Measurements from ENCODE around the gene ERCC4. TPM values are rescaled to one million over a fixed set of nuclear protein-coding genes. Genes with fewer than 3 reads are reported as not detected.
A peak's percentile ranks its signal among the peaks of the same experiment; 100 is the strongest.

Gene ERCC4
- polyA plus RNA-seq (2011; rRNA removed) (4.9 and 6.6 TPM in 2 replicates), polyA minus RNA-seq (2011; rRNA and poly(A)+ RNA removed) (4.4 and 8.6 TPM in 2 replicates)

GRCh38 chr16:13919683-13920509 lies at the start of gene ERCC4:
ERCC4 (plus strand) TSS chr16:13920154; CDS start chr16:13920166, 12 bp downstream.
- no peaks in the 10 kb centered on the region; the same call in 1 of the 2 replicates for H3K27me3 ChIP-seq (ENCODE audit: control insufficient read depth, insufficient read depth, low read length)
- POLR2A ChIA-PET = no interaction called here
- TF ChIP-seq CTCF (IDR thresholded peaks at IDR 0.05; ENCODE audit: insufficient read depth, low read depth, low read length) = peak; percentile 95
- CTCF ChIA-PET = interaction anchor here (0.6 to 3.2 kb wide), 48 partner anchors 8 to 706 kb away, joined by 3 to 28 read pairs (median 4); no protein-coding TSS in a partner anchor
- peak; percentile 96 for DNase-seq (ENCODE audit: low read depth)
- peak within 1 kb of the TSS; percentile 83 for H3K4me3 ChIP-seq (ENCODE audit: low read depth, low read length)
- peaks cover 1% of the 10 kb centered on the region; the same call in 1 of the 2 replicates for H3K36me3 ChIP-seq (ENCODE audit: control insufficient read depth, insufficient read depth, low read length)

- ChIA-PET CTCF (interaction anchor here (0.6 to 2.0 kb wide), 6 partner anchors 8 to 861 kb away, joined by 3 to 9 read pairs (median 4); partner anchors contain the start of gene ERCC4), POLR2A (no interaction called here)
- Histone ChIP-seq H3K27me3 (ENCODE audit: control insufficient read depth, insufficient read depth, low read length) (peaks cover 3% of the 10 kb centered on the region; the same call in 1 of the 2 replicates), H3K36me3 (ENCODE audit: control insufficient read depth, insufficient read depth, low read length) (no peaks in the 10 kb centered on the region), H3K4me3 (ENCODE audit: low read depth, low read length) (no peak overlapping the region)
- TF ChIP-seq CTCF (IDR thresholded peaks at IDR 0.05; ENCODE audit: insufficient read depth, low read depth, low read length) = peak; percentile 43
- no peak for DNase-seq (ENCODE audit: low read depth)
Observed at GRCh38 chr16:13873835-13874438, 46.0 kb upstream of the ERCC4 start.

- ChIA-PET POLR2A (no interaction called here), CTCF (interaction anchor here (1.6 kb wide), 1 partner anchor 10 kb away, joined by 6 read pairs; no protein-coding TSS in a partner anchor)
- Histone ChIP-seq H3K36me3 (ENCODE audit: control insufficient read depth, insufficient read depth, low read length) (no peaks in the 10 kb centered on the region), H3K4me3 (ENCODE audit: low read depth, low read length) (no peak overlapping the region), H3K27me3 (ENCODE audit: control insufficient read depth, insufficient read depth, low read length) (peaks cover 3% of the 10 kb centered on the region; the same call in 1 of the 2 replicates)
- TF ChIP-seq CTCF (IDR thresholded peaks at IDR 0.05; ENCODE audit: insufficient read depth, low read depth, low read length) = no peak
- DNase-seq (ENCODE audit: low read depth) = no peak
Observed at GRCh38 chr16:13875614-13876284, 44.2 kb upstream of the ERCC4 start.

GRCh38 chr16:13883276-13883675 lies 36.7 kb upstream of the ERCC4 start:
- Histone ChIP-seq H3K27me3 (ENCODE audit: control insufficient read depth, insufficient read depth, low read length) (peaks cover 1% of the 10 kb centered on the region), H3K4me3 (ENCODE audit: low read depth, low read length) (no peak overlapping the region), H3K36me3 (ENCODE audit: control insufficient read depth, insufficient read depth, low read length) (no peaks in the 10 kb centered on the region)
- CTCF ChIA-PET = interaction anchor here (0.8 to 1.7 kb wide), 2 partner anchors 36 to 367 kb away, joined by 3 to 6 read pairs; partner anchors contain the start of gene ERCC4
- TF ChIP-seq CTCF (IDR thresholded peaks at IDR 0.05; ENCODE audit: insufficient read depth, low read depth, low read length) = no peak
- DNase-seq (ENCODE audit: low read depth) = no peak
- POLR2A ChIA-PET = no interaction called here

Measured in BJ (cell line).